ENCODE measurements around the gene MRPL51.

Gene MRPL51

GRCh38 chr12:6444031-6444430 is 49.0 kb downstream of the MRPL51 start:
- Histone ChIP-seq H3K4me2 (ENCODE audit: low read length) (no peak overlapping the region), H3K27ac (no peak overlapping the region), H3K9ac (no peak overlapping the region), H2AFZ (no peak overlapping the region), H3K4me1 (no peaks in the 10 kb centered on the region), H3K79me2 (no peaks in the 10 kb centered on the region), H3K27me3 (ENCODE audit: control insufficient read depth, insufficient read depth, low read length) (no peaks in the 10 kb centered on the region), H3K36me3 (ENCODE audit: control insufficient read depth, insufficient read depth, low read length) (no peaks in the 10 kb centered on the region), H3K9me3 (ENCODE audit: control insufficient read depth, low read length) (no peaks in the 10 kb centered on the region), H3K4me3 (ENCODE audit: low read depth, low read length) (no peak overlapping the region)
- TF ChIP-seq, protein P1, sequence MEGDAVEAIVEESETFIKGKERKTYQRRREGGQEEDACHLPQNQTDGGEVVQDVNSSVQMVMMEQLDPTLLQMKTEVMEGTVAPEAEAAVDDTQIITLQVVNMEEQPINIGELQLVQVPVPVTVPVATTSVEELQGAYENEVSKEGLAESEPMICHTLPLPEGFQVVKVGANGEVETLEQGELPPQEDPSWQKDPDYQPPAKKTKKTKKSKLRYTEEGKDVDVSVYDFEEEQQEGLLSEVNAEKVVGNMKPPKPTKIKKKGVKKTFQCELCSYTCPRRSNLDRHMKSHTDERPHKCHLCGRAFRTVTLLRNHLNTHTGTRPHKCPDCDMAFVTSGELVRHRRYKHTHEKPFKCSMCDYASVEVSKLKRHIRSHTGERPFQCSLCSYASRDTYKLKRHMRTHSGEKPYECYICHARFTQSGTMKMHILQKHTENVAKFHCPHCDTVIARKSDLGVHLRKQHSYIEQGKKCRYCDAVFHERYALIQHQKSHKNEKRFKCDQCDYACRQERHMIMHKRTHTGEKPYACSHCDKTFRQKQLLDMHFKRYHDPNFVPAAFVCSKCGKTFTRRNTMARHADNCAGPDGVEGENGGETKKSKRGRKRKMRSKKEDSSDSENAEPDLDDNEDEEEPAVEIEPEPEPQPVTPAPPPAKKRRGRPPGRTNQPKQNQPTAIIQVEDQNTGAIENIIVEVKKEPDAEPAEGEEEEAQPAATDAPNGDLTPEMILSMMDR (IDR thresholded peaks at IDR 0.05): no peak

DNA sequence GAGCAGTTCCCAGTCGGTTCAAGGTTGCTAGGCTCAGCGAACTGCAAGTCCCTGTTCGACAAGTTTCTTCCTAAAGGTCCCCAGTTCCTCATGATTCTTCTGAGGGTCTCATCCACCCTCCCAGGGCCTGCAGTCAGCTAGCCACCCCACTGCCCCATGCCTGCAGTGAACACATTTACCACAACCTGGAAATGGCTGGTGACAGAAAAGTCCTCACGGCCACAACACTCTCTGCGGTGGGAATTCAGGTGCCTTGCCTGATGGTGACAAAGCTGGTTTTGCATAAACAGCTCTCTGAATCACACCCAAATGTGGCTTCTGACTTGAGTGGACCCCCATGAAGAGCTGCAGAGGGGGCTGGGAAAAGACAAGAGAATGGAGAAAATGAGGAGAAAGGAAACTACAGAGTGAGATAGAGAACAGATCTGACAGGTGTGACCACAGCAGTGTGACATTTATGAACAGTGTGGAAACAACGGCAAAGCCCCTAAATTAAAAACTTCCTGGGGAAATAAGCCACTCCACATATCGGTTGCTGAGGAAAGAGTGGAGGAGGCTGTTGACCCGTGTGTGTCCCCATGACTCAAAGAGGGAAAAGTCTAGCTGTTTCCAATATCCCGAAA is 49.6 kb downstream of the MRPL51 start:
- H3K9ac ChIP-seq: no peak overlapping the region
- H3K79me2 ChIP-seq: no peaks in the 10 kb centered on the region
- no peaks in the 10 kb centered on the region for H3K4me1 ChIP-seq
- TF ChIP-seq, protein P1 (IDR thresholded peaks at IDR 0.05): no peak
- H3K36me3 ChIP-seq (ENCODE audit: control insufficient read depth, insufficient read depth, low read length): no peaks in the 10 kb centered on the region
- H3K27ac ChIP-seq: no peak overlapping the region
- no peak overlapping the region for H3K4me3 ChIP-seq (ENCODE audit: low read depth, low read length)
- H2AFZ ChIP-seq: no peak overlapping the region
- H3K4me2 ChIP-seq (ENCODE audit: low read length): no peak overlapping the region
- H3K27me3 ChIP-seq (ENCODE audit: control insufficient read depth, insufficient read depth, low read length): no peaks in the 10 kb centered on the region
- H3K9me3 ChIP-seq (ENCODE audit: control insufficient read depth, low read length): no peaks in the 10 kb centered on the region

- Histone ChIP-seq H3K4me3 (ENCODE audit: low read depth, low read length) (no peak overlapping the region), H3K79me2 (no peaks in the 10 kb centered on the region), H3K4me2 (ENCODE audit: low read length) (no peak overlapping the region), H2AFZ (no peak overlapping the region), H3K27ac (no peak overlapping the region), H3K27me3 (ENCODE audit: control insufficient read depth, insufficient read depth, low read length) (no peaks in the 10 kb centered on the region), H3K36me3 (ENCODE audit: control insufficient read depth, insufficient read depth, low read length) (no peaks in the 10 kb centered on the region), H3K9me3 (ENCODE audit: control insufficient read depth, low read length) (no peaks in the 10 kb centered on the region), H3K9ac (no peak overlapping the region), H3K4me1 (no peaks in the 10 kb centered on the region)
- TF ChIP-seq, protein P1 (IDR thresholded peaks at IDR 0.05): no peak
These were observed 50.2 kb downstream of the MRPL51 start for GRCh38 chr12:6442836-6443235.

Measured in parathyroid adenoma (tissue), 2 donors.